IPS DF 4.7 (cell line): ENCODE data around the gene PTMA.
"Not testable (repeated sequence)": the region's sequence is repeated elsewhere in the genome, so short reads cannot be mapped to it uniquely, and the experiment has no call there.

Experiments used
- DNase-seq: peaks from one replicate; pipeline ENCODE4 v3.0.0-alpha.2; 2013; ENCODE audit warnings: low spot score; ENCODE audit errors: extremely low read depth

The PTMA gene

GRCh38 chr2:231707927-231708772 is at the start of gene PTMA:
Gene PTMA (plus strand): TSS chr2:231708525. CDS start chr2:231708707, 182 bp downstream.
- peak; percentile 98 for DNase-seq

GRCh38 chr2:231660073-231660472 is 48.3 kb upstream of the PTMA start:
- DNase-seq, result not testable (repeated sequence)

- DNase-seq, result no peak
Observed at GRCh38 chr2:231660860-231661259, 47.5 kb upstream of the PTMA start.

- DNase-seq, result no peak
Observed at GRCh38 chr2:231661422-231662027, 46.8 kb upstream of the PTMA start.

GRCh38 chr2:231662028-231662810 is 46.1 kb upstream of the PTMA start:
- no peak for DNase-seq

- no peak for DNase-seq
Observed at GRCh38 chr2:231662811-231663457, 45.4 kb upstream of the PTMA start.

- DNase-seq, result no peak
Observed at GRCh38 chr2:231663458-231664212, 44.7 kb upstream of the PTMA start.

- no peak for DNase-seq
Observed at GRCh38 chr2:231664727-231665126, 43.6 kb upstream of the PTMA start.

- no peak for DNase-seq
Observed at GRCh38 chr2:231665245-231666170, 42.8 kb upstream of the PTMA start.

GRCh38 chr2:231666171-231667095 is 41.9 kb upstream of the PTMA start:
- DNase-seq, result no peak

GRCh38 chr2:231667096-231667427 is 41.3 kb upstream of the PTMA start:
- no peak for DNase-seq

- DNase-seq, result no peak
Observed at GRCh38 chr2:231667496-231667895, 40.8 kb upstream of the PTMA start.

GRCh38 chr2:231668981-231669380 is 39.3 kb upstream of the PTMA start:
- DNase-seq, result no peak

- DNase-seq, result no peak
Observed at GRCh38 chr2:231671270-231672050, 36.9 kb upstream of the PTMA start.

- DNase-seq, result no peak
Observed at GRCh38 chr2:231672617-231673347, 35.5 kb upstream of the PTMA start.

- DNase-seq, result no peak
Observed at GRCh38 chr2:231673348-231673770, 35.0 kb upstream of the PTMA start.
